Spleen (tissue), 11 donors: ENCODE measurements around the gene ADD3. TPM values are rescaled to one million over a fixed set of nuclear protein-coding genes. Genes with fewer than 3 reads are reported as not detected.
A peak's percentile ranks its signal among the peaks of the same experiment; 100 is the strongest.

Experiments used
- DNase-seq: peaks from one replicate; pipeline ENCODE4 v3.0.0-alpha.2; 2020
- H3K27ac ChIP-seq, 8 donors: fragments of 200-600 bp; sonication (generic) in 7 of 8; 1 replicate in 4 of 8; 2 replicates in 4 of 8; pipeline versions ENCODE4 v1.5.0 to v1.8.0; 2016 to 2021; ENCODE audit warnings: inconsistent platforms in 4 of 8, mild to moderate bottlenecking in 4 of 8, moderate library complexity in 1 of 8
- H3K27me3 ChIP-seq, 7 donors: fragments of 200-600 bp; sonication (generic) in 6 of 7; replicated peaks in 1 of 7; 1 replicate in 4 of 7; 2 replicates in 3 of 7; pipeline versions ENCODE4 v1.5.0 to v1.8.0; 2016 to 2021; ENCODE audit warnings: inconsistent platforms in 3 of 7, mild to moderate bottlenecking in 1 of 7
- H3K36me3 ChIP-seq, 6 donors: fragments of 200-600 bp; sonication (generic) in 5 of 6; 1 replicate in 4 of 6; 2 replicates in 2 of 6; pipeline versions ENCODE4 v1.5.0 to v1.8.0; 2016 to 2021; ENCODE audit warnings: inconsistent platforms in 2 of 6
- H3K4me1 ChIP-seq, 6 donors: fragments of 200-600 bp; sonication (generic) in 5 of 6; 1 replicate in 3 of 6; 2 replicates in 3 of 6; pipeline versions ENCODE4 v1.5.0 to v1.8.0; 2016 to 2021; ENCODE audit warnings: inconsistent platforms in 3 of 6
- H3K4me3 ChIP-seq, 8 donors: fragments of 200-600 bp; sonication (generic) in 7 of 8; 1 replicate in 4 of 8; 2 replicates in 4 of 8; pipeline versions ENCODE4 v1.5.0 to v1.8.0; 2016 to 2021; ENCODE audit warnings: inconsistent platforms in 4 of 8, mild to moderate bottlenecking in 4 of 8, moderate library complexity in 2 of 8
- H3K9me3 ChIP-seq, 8 donors: fragments of 200-600 bp; sonication (generic) in 7 of 8; 1 replicate in 4 of 8; 2 replicates in 4 of 8; pipeline versions ENCODE4 v1.5.0 to v1.8.0; 2016 to 2021; ENCODE audit warnings: inconsistent platforms in 4 of 8
- CTCF ChIP-seq, 11 experiments: fragments of 200-600 bp in 7 of 11; fragments of 450-650 bp in 4 of 11; sonication (generic) in 4 of 11; IDR thresholded peaks in 8 of 11; conservative IDR thresholded peaks in 3 of 11; 1 replicate in 7 of 11; 2 replicates in 4 of 11; pipeline versions ENCODE4 v1.4.0 to v1.8.0; 2016 to 2021; ENCODE audit warnings: antibody characterized with exemption in 11 of 11, inconsistent platforms in 4 of 11, mild to moderate bottlenecking in 1 of 11
- POLR2A ChIP-seq, 3 donors: fragments of 450-650 bp; IDR thresholded peaks; one replicate each; pipeline ENCODE4 v1.5.1; 2017; ENCODE audit warnings: antibody characterized with exemption in 3 of 3, mild to moderate bottlenecking in 1 of 3
- POLR2AphosphoS5 ChIP-seq, 3 donors: sonication (generic); formaldehyde crosslinking; IDR thresholded peaks; one replicate each; pipeline ENCODE4 v1.5.1; 2017; ENCODE audit warnings: antibody characterized with exemption in 3 of 3
- WGBS, 5 donors: extraction: QIAGEN DNeasy Blood & Tissue Kit in 3 of 5; methylation state at CpG; one replicate each; pipeline versions ENCODE4 v1.1.5 to v1.1.7; 2013 to 2018; 5-methylcytosine and 5-hydroxymethylcytosine counted together
- intact Hi-C: fragments of 100-400 bp; cut with DNase I; formaldehyde crosslinking; loops from one replicate; pipeline ENCODE4 v1.15.0; 2023; ENCODE audit warnings: low total_unique reads
- polyA plus RNA-seq, 3 donors: library from polyadenylated mRNA; stranded (reverse); fragments of 200-250 nt; gene quantifications; one replicate each; pipeline ENCODE4 v1.2.1, GENCODE V29; 2013
- total RNA-seq, 7 donors: library from RNA; depleted of rRNA in 3 of 7; stranded (reverse); fragments of >200 nt in 3 of 7; fragmentation: NEBNext Ultra II Directional in 4 of 7; extraction: Animal tissue kit (Norgen Biotek cat#: 25700) in 4 of 7; gene quantifications; one replicate each; pipeline versions ENCODE4 v1.1.0 to v1.2.1, GENCODE V29; 2016 to 2021
- donor health status: healthy with polysubstance abuse.
- donor health status: DM: no; HTN: no; CAD: no; lungs with moderate emphysema.
- donor health status: DM: no; HTN: no; CAD: no.
- donor health status: Bipolar disorder and iron deficiency.
- donor health status: healthy.
- donor health status: DM: no; HTN: no; CAD: no.
- donor health status: DM: yes; HTN: yes; CAD: no.

ADD3 gene
- total and polyA plus RNA-seq, 10 donors: 35.0 to 155 (median 94.9) TPM

- Histone ChIP-seq H3K27ac (no peak overlapping the region), H3K4me3 (no peak overlapping the region), H3K27me3 (peaks cover 0 to 87% (median 42%) of the 10 kb centered on the region in 7 donors), H3K36me3 (no peaks in the 10 kb centered on the region), H3K4me1 (peaks cover 0 to 20% (median 10%) of the 10 kb centered on the region in 6 donors), H3K9me3 (no peaks in the 10 kb centered on the region)
- no peak for DNase-seq
- TF ChIP-seq POLR2A (IDR thresholded peaks at IDR 0.05): no peak
- intact Hi-C loops: no loop called here
- 52 to 62% (median 57%) methylated on average over 4 of the region's 4 CpGs for WGBS, 5 donors
Observed at GRCh38 chr10:110163841-110164240, 156.1 kb downstream of the ADD3 start.

- intact Hi-C loops: no loop called here
- Histone ChIP-seq H3K27ac (no peak overlapping the region), H3K4me1 (peaks cover 0 to 32% (median 19%) of the 10 kb centered on the region in 6 donors), H3K27me3 (peaks cover 0 to 87% (median 54%) of the 10 kb centered on the region in 7 donors), H3K36me3 (no peaks in the 10 kb centered on the region), H3K9me3 (no peaks in the 10 kb centered on the region), H3K4me3 (no peak overlapping the region)
- 71 to 78% (median 76%) methylated on average over 6 of the region's 6 CpGs for WGBS, 5 donors
- TF ChIP-seq CTCF (IDR thresholded peaks at IDR 0.05 in 8 of 11, conservative IDR thresholded peaks at IDR 0.05 in 3 of 11) (no peak), POLR2AphosphoS5 (IDR thresholded peaks at IDR 0.05) (no peak), POLR2A (IDR thresholded peaks at IDR 0.05) (no peak)
- DNase-seq: peak; percentile 9
Observed at GRCh38 chr10:110165239-110165638, 157.5 kb downstream of the ADD3 start.

GRCh38 chr10:110167149-110167548 is 159.4 kb downstream of the ADD3 start:
- WGBS, 5 donors: 83 to 94% (median 88%) methylated on average over 7 of the region's 7 CpGs
- H3K4me1 ChIP-seq: peaks cover 0 to 44% (median 28%) of the 10 kb centered on the region in 6 donors
- no peak overlapping the region for H3K27ac ChIP-seq

GRCh38 chr10:110168601-110169481 is 161.1 kb downstream of the ADD3 start:
- Histone ChIP-seq H3K4me1 (peaks cover 0 to 34% (median 25%) of the 10 kb centered on the region in 6 donors), H3K9me3 (no peaks in the 10 kb centered on the region), H3K27ac (no peak overlapping the region), H3K27me3 (peaks cover 0 to 100% (median 63%) of the 10 kb centered on the region in 7 donors), H3K36me3 (no peaks in the 10 kb centered on the region), H3K4me3 (no peak overlapping the region)
- WGBS, 5 donors: 5 to 10% (median 7%) methylated on average over 10 of the region's 10 CpGs
- TF ChIP-seq CTCF (IDR thresholded peaks at IDR 0.05 in 8 of 11, conservative IDR thresholded peaks at IDR 0.05 in 3 of 11) (no peak), POLR2AphosphoS5 (IDR thresholded peaks at IDR 0.05) (no peak), POLR2A (IDR thresholded peaks at IDR 0.05) (no peak)
- peak; percentile 41 for DNase-seq
- intact Hi-C loops: no loop called here

More at GRCh38 chr10:110167149-110167548, 159.4 kb downstream of the ADD3 start:
- Histone ChIP-seq H3K27me3 (peaks cover 0 to 98% (median 59%) of the 10 kb centered on the region in 7 donors), H3K9me3 (no peaks in the 10 kb centered on the region), H3K4me3 (no peak overlapping the region), H3K36me3 (no peaks in the 10 kb centered on the region)
- no peak for TF ChIP-seq POLR2A (IDR thresholded peaks at IDR 0.05)
- no peak for TF ChIP-seq CTCF (IDR thresholded peaks at IDR 0.05 in 8 of 11, conservative IDR thresholded peaks at IDR 0.05 in 3 of 11)
- TF ChIP-seq POLR2AphosphoS5 (IDR thresholded peaks at IDR 0.05): no peak
- intact Hi-C loops: no loop called here
- peak; percentile 16 for DNase-seq
